GM19463 (cell line): ENCODE results near the gene CATSPER1.
"Not testable (repeated sequence)": the region's sequence is repeated elsewhere in the genome, so short reads cannot be mapped to it uniquely, and the experiment has no call there.

ENCODE experiments used
- ATAC-seq: cut with Tn5 transposase; IDR thresholded peaks from one replicate; pipeline ENCODE4 v1.9.1; 2021; ENCODE audit warnings: mild to moderate bottlenecking, moderate library complexity; ENCODE audit not compliant: unreplicated experiment

The CATSPER1 gene

GRCh38 chr11:66020618-66021357, 5.5 kb downstream of the CATSPER1 start:
- ATAC-seq = no peak

GRCh38 chr11:66020212-66020611, 6.1 kb downstream of the CATSPER1 start:
- no peak for ATAC-seq

- ATAC-seq = no peak
Observed at GRCh38 chr11:66017321-66017720, 9.0 kb downstream of the CATSPER1 start.

GRCh38 chr11:66016793-66017177, 9.5 kb downstream of the CATSPER1 start:
- no peak for ATAC-seq

- no peak for ATAC-seq
Observed at GRCh38 chr11:66015936-66016792, 10.1 kb downstream of the CATSPER1 start.

GRCh38 chr11:66015454-66015881, 10.8 kb downstream of the CATSPER1 start:
- no peak for ATAC-seq

GRCh38 chr11:66014804-66015453, 11.3 kb downstream of the CATSPER1 start:
- no peak for ATAC-seq

- no peak for ATAC-seq
Observed at GRCh38 chr11:66013762-66014100, 12.5 kb downstream of the CATSPER1 start.

GRCh38 chr11:66012946-66013761, 13.1 kb downstream of the CATSPER1 start:
- no peak for ATAC-seq

- ATAC-seq = no peak
Observed at GRCh38 chr11:66012371-66012945, 13.8 kb downstream of the CATSPER1 start.

- no peak for ATAC-seq
Observed at GRCh38 chr11:66011785-66012303, 14.4 kb downstream of the CATSPER1 start, which contains the start of gene CST6. Gene CST6 (plus strand): TSS chr11:66012008. CDS start chr11:66012045, 37 bp downstream.

GRCh38 chr11:66011239-66011784, 15.0 kb downstream of the CATSPER1 start:
- ATAC-seq = no peak

GRCh38 chr11:66010036-66010435, 16.2 kb downstream of the CATSPER1 start:
- ATAC-seq = not testable (repeated sequence)

GRCh38 chr11:66008468-66009101, 17.7 kb downstream of the CATSPER1 start:
- no peak for ATAC-seq

- no peak for ATAC-seq
Observed at GRCh38 chr11:66008095-66008467, 18.2 kb downstream of the CATSPER1 start.

- ATAC-seq = no peak
Observed at GRCh38 chr11:66007201-66007634, 19.1 kb downstream of the CATSPER1 start.

GRCh38 chr11:66006891-66007176, 19.4 kb downstream of the CATSPER1 start:
- no peak for ATAC-seq

- no peak for ATAC-seq
Observed at GRCh38 chr11:66006134-66006890, 20.0 kb downstream of the CATSPER1 start.

GRCh38 chr11:66004186-66004585, 22.1 kb downstream of the CATSPER1 start:
- ATAC-seq = no peak
